B cell (primary cell): ENCODE data around the gene FAM186B. TPM values are rescaled to one million over a fixed set of nuclear protein-coding genes. Genes with fewer than 3 reads are reported as not detected.
A peak's percentile ranks its signal among the peaks of the same experiment; 100 is the strongest.

Source experiments
- ATAC-seq: fragments of 200-7000 bp; cut with Tn5 transposase; one replicate; pipeline ENCODE4 v1.10.0; 2021; ENCODE audit warnings: low read depth, mild to moderate bottlenecking, moderate number of reproducible peaks, moderate library complexity
- CTCF ChIA-PET: fragments of 350-600 bp; sonication (Branson Sonifier 250); formaldehyde crosslinking; loops from one replicate; lab custom pipeline; 2021; ENCODE audit warnings: antibody characterized with exemption, inconsistent platforms; lab: Charles Lee
- POLR2A ChIA-PET: fragments of 350-600 bp; sonication (Branson Sonifier 250); formaldehyde crosslinking; loops from one replicate; lab custom pipeline; 2021; ENCODE audit warnings: antibody characterized with exemption; lab: Charles Lee
- DNase-seq: peaks from one replicate; pipeline ENCODE4 v3.0.0; 2013
- H2AFZ ChIP-seq: 2 replicates; pipeline ENCODE4 v1.6.1; 2012; ENCODE audit warnings: mild to moderate bottlenecking, low read depth, low read length; ENCODE audit not compliant: insufficient read depth, poor library complexity, severe bottlenecking
- H3K27ac ChIP-seq, 2 donors: 1 replicate in 1 of 2; 2 replicates in 1 of 2; pipeline ENCODE4 v1.5.1; 2012 to 2013; ENCODE audit warnings: low read length in 2 of 2, mild to moderate bottlenecking in 2 of 2, moderate library complexity in 1 of 2
- H3K27me3 ChIP-seq, 4 experiments: fragments of 200-600 bp in 1 of 4; sonication (generic) in 1 of 4; replicated peaks in 1 of 4; 1 replicate in 2 of 4; 2 replicates in 2 of 4; pipeline versions ENCODE4 v1.6.1 to v1.7.0; 2013 to 2016; ENCODE audit warnings: low read length in 3 of 4, mild to moderate bottlenecking in 2 of 4, mixed read lengths in 1 of 4, moderate library complexity in 1 of 4; ENCODE audit not compliant: insufficient read depth in 4 of 4, control insufficient read depth in 3 of 4; ENCODE audit errors: control extremely low read depth in 1 of 4
- H3K36me3 ChIP-seq, 2 experiments: replicated peaks in 1 of 2; 1 replicate in 1 of 2; 2 replicates in 1 of 2; pipeline versions ENCODE4 v1.6.1 to v1.7.1; 2013; ENCODE audit warnings: low read length in 1 of 2; ENCODE audit not compliant: insufficient read depth in 2 of 2, control insufficient read depth in 1 of 2; ENCODE audit errors: control extremely low read depth in 1 of 2, extremely low read depth in 1 of 2
- H3K4me1 ChIP-seq, 2 donors: fragments of 200-600 bp in 1 of 2; sonication (generic) in 1 of 2; 1 replicate in 1 of 2; 2 replicates in 1 of 2; pipeline versions ENCODE4 v1.5.1 to v1.6.1; 2013 to 2017; ENCODE audit warnings: low read length in 2 of 2; ENCODE audit not compliant: control insufficient read depth in 2 of 2, insufficient read depth in 2 of 2
- H3K4me2 ChIP-seq: replicated peaks from 2 replicates; pipeline ENCODE3; 2012; ENCODE audit warnings: mild to moderate bottlenecking, low read depth, low read length; ENCODE audit not compliant: poor library complexity, severe bottlenecking
- H3K4me3 ChIP-seq, 5 experiments: fragments of 200-600 bp in 1 of 5; sonication (generic) in 1 of 5; 1 replicate in 3 of 5; 2 replicates in 2 of 5; pipeline versions ENCODE4 v1.5.1 to v1.7.0; 2011 to 2016; ENCODE audit warnings: low read length in 4 of 5, mild to moderate bottlenecking in 4 of 5, low read depth in 2 of 5, control low read depth in 1 of 5, moderate library complexity in 1 of 5; ENCODE audit not compliant: insufficient read depth in 1 of 5; ENCODE audit errors: control extremely low read depth in 1 of 5, extremely low read depth in 1 of 5
- H3K79me2 ChIP-seq: fragments of 200-600 bp; sonication (generic); one replicate; pipeline ENCODE4 v1.6.0; 2016; ENCODE audit warnings: low read length; ENCODE audit not compliant: control insufficient read depth, insufficient read depth
- H3K9ac ChIP-seq: fragments of 200-600 bp; sonication (generic); 2 replicates; pipeline ENCODE4 v1.6.1; 2017; ENCODE audit warnings: mild to moderate bottlenecking, low read length, moderate library complexity
- H3K9me3 ChIP-seq, 3 donors: one replicate each; pipeline versions ENCODE4 v1.6.1 to v1.7.1; 2013; ENCODE audit warnings: low read length in 2 of 3; ENCODE audit not compliant: control insufficient read depth in 2 of 3, insufficient read depth in 1 of 3; ENCODE audit errors: control extremely low read depth in 1 of 3
- H4K20me1 ChIP-seq: 2 replicates; pipeline ENCODE4 v1.6.0; 2012; ENCODE audit warnings: mild to moderate bottlenecking, low read length; ENCODE audit not compliant: insufficient read depth, control insufficient read depth, poor library complexity, severe bottlenecking
- H3K27ac Mint-ChIP-seq: one replicate; pipeline ENCODE4 v1.8.0; 2021; ENCODE audit warnings: mixed read lengths
- H3K27me3 Mint-ChIP-seq: one replicate; pipeline ENCODE4 v1.8.0; 2021; ENCODE audit warnings: mixed read lengths
- H3K4me1 Mint-ChIP-seq: one replicate; pipeline ENCODE4 v1.8.0; 2021; ENCODE audit warnings: mixed read lengths
- H3K4me3 Mint-ChIP-seq: one replicate; pipeline ENCODE4 v1.8.0; 2021; ENCODE audit warnings: mixed read lengths
- H3K9me3 Mint-ChIP-seq: one replicate; pipeline ENCODE4 v1.8.0; 2022; ENCODE audit warnings: mixed read lengths; ENCODE audit not compliant: insufficient read depth
- EZH2 ChIP-seq: IDR thresholded peaks from 2 replicates; pipeline ENCODE4 v1.6.1; 2012; ENCODE audit warnings: borderline replicate concordance, low read depth, mild to moderate bottlenecking, moderate library complexity, low read length; ENCODE audit not compliant: insufficient read depth, poor library complexity, severe bottlenecking
- whole genome bisulfite sequencing: methylation state at CpG from one replicate; pipeline ENCODE4 v1.1.5; 2013; ENCODE audit warnings: missing lambda C conversion rate; ENCODE audit not compliant: insufficient coverage; 5-methylcytosine and 5-hydroxymethylcytosine counted together
- intact Hi-C: fragments of 100-400 bp; cut with micrococcal nuclease; formaldehyde crosslinking; loops from one replicate; pipeline ENCODE4 v1.10.0; 2022
- polyA plus RNA-seq: library from polyadenylated mRNA; depleted of rRNA; stranded (reverse); fragments of >200 nt; gene quantifications from 2 replicates; pipeline ENCODE4 v1.2.3, GENCODE V29; 2012
- total RNA-seq, 2 donors: library from RNA; stranded (reverse); fragments of 120-200 nt in 1 of 2; gene quantifications; 1 replicate in 1 of 2; 2 replicates in 1 of 2; pipeline versions ENCODE4 v1.2.3 to v1.2.4, GENCODE V29; 2013 to 2022
- TF ChIP-seq, protein P1 (sequence below): fragments of 200-600 bp; IDR thresholded peaks from one replicate; pipeline ENCODE4 v1.8.0; 2022; ENCODE audit warnings: antibody characterized with exemption, mild to moderate bottlenecking

FAM186B gene
- total and polyA plus RNA-seq, 2 donors (not counting 1 experiment from before 2014, with no cell fraction given), result 0.13 to 0.47 TPM

- CTCF ChIA-PET, result interaction anchor here (0.6 to 5.4 kb wide), 7 partner anchors 31 to 708 kb away, joined by 3 to 38 read pairs (median 3); no protein-coding TSS in a partner anchor
- DNase-seq (peak; percentile 9), ATAC-seq (no peak)
- WGBS, result 89% methylated on average over 21 of the region's 28 CpGs
- Mint-ChIP-seq H3K4me1 (peaks cover 8% of the 10 kb centered on the region), H3K27me3 (peaks cover 27% of the 10 kb centered on the region), H3K27ac (no peak overlapping the region), H3K9me3 (no peaks in the 10 kb centered on the region), H3K4me3 (peak overlapping the region; percentile 87)
- H3K27me3 ChIP-seq, result peaks cover 0 to 43% (median 14%) of the 10 kb centered on the region in 4 experiments
- TF ChIP-seq, protein P1, sequence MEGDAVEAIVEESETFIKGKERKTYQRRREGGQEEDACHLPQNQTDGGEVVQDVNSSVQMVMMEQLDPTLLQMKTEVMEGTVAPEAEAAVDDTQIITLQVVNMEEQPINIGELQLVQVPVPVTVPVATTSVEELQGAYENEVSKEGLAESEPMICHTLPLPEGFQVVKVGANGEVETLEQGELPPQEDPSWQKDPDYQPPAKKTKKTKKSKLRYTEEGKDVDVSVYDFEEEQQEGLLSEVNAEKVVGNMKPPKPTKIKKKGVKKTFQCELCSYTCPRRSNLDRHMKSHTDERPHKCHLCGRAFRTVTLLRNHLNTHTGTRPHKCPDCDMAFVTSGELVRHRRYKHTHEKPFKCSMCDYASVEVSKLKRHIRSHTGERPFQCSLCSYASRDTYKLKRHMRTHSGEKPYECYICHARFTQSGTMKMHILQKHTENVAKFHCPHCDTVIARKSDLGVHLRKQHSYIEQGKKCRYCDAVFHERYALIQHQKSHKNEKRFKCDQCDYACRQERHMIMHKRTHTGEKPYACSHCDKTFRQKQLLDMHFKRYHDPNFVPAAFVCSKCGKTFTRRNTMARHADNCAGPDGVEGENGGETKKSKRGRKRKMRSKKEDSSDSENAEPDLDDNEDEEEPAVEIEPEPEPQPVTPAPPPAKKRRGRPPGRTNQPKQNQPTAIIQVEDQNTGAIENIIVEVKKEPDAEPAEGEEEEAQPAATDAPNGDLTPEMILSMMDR, result no peak
- no peak for TF ChIP-seq EZH2
- no peak overlapping the region for H3K27ac ChIP-seq
- POLR2A ChIA-PET, result no interaction called here
- no peaks in the 10 kb centered on the region for H3K79me2 ChIP-seq
- intact Hi-C loops, result loop anchor here (5.0 kb wide), 1 partner anchor 157 kb away; the partner anchor contains the start of gene FMNL3
- no peak overlapping the region for H2AFZ ChIP-seq
- peaks cover 13 to 15% of the 10 kb centered on the region in 2 donors for H3K4me1 ChIP-seq
- peak overlapping the region in 1 of 5 experiments; percentile 49 for H3K4me3 ChIP-seq
- no peaks in the 10 kb centered on the region for H3K9me3 ChIP-seq
- no peaks in the 10 kb centered on the region for H4K20me1 ChIP-seq
- H3K9ac ChIP-seq, result no peak overlapping the region
- H3K36me3 ChIP-seq, result no peaks in the 10 kb centered on the region
- H3K4me2 ChIP-seq, result peak overlapping the region; percentile 85
These were observed 55.4 kb downstream of the FAM186B start for GRCh38 chr12:49549735-49550692.
